ENCODE results near the gene ARFGEF2.

- TF ChIP-seq CTCF (IDR thresholded peaks at IDR 0.05 in 4 of 5, conservative IDR thresholded peaks at IDR 0.05 in 1 of 5) (peak; percentile 79 to 85 (median 84)), POLR2A (IDR thresholded peaks at IDR 0.05) (no peak)
These were observed 16.8 kb upstream of the ARFGEF2 start for GRCh38 chr20:48904566-48905296.

Measured in gastrocnemius medialis (tissue), 4 donors.